ENCODE data around the gene AADAC. TPM values are rescaled to one million over a fixed set of nuclear protein-coding genes. Genes with fewer than 3 reads are reported as not detected.
"Not testable (repeated sequence)": the region's sequence is repeated elsewhere in the genome, so short reads cannot be mapped to it uniquely, and the experiment has no call there.

Gene AADAC
- total and polyA plus RNA-seq, 4 donors, result 0.77 to 11.5 TPM; not detected in 2

DNA sequence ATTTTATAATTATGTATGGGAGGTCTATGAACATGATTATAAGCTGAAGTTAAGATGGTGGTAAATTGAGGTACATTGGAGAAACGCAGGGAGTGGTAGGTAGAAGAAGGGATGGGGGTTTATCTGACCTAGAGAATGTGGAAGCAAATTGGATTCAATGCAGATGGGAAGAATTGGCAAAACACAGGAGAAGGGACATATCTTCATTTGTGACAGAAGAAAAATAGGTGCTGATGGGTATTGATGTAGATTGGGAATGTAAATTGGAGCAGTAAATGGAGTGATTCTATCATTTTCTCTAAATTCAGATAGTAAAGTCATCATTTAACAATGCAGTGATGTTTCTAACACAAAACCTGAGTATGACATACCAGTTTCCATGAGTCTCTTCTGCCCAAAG is 39.7 kb upstream of the AADAC start:
- H3K4me1 ChIP-seq (ENCODE audit: control insufficient read depth in 1 of 2, insufficient read depth in 2 of 2, low read length in 2 of 2), result no peaks in the 10 kb centered on the region
- H3K36me3 ChIP-seq (ENCODE audit: control insufficient read depth in 1 of 2, insufficient read depth in 2 of 2, low read length in 1 of 2), result no peaks in the 10 kb centered on the region
- no peak overlapping the region for H3K27ac ChIP-seq (ENCODE audit: low read depth in 1 of 2, low read length in 2 of 2)
- H3K4me3 ChIP-seq (ENCODE audit: low read length in 2 of 2), result no peak overlapping the region
- no peaks in the 10 kb centered on the region for H3K9me3 ChIP-seq (ENCODE audit: control insufficient read depth, low read length)
- no peak for DNase-seq
- 94 to 97% methylated on average over 1 of the region's 1 CpG for WGBS, 2 donors
- no peak for ATAC-seq (ENCODE audit: low FRiP score)
- no peaks in the 10 kb centered on the region for H3K27me3 ChIP-seq (ENCODE audit: control insufficient read depth in 1 of 2, insufficient read depth in 2 of 2, low read length in 1 of 2)
- intact Hi-C loops (cut with DNase I), result no loop called here

DNA sequence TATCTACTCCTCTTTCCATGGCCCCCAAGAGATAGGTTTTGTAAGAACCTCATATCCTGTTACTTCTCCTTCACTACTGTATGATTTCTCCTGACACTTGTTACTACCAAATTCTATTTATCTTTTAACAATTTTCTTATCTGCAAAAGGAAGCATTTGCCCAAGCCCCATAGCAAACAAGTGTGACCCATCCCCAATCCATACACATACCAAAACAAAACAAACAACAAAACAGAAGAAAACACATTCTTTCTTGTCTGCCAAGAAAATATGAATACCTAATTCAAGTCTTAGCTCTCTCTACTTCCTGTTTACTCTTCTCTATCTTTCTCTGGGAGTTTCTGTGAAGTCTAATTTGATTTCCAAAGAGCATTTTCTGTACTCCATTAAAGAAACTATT is 39.0 kb upstream of the AADAC start:
- ATAC-seq (ENCODE audit: low FRiP score), result no peak
- Histone ChIP-seq H3K36me3 (ENCODE audit: control insufficient read depth in 1 of 2, insufficient read depth in 2 of 2, low read length in 1 of 2) (no peaks in the 10 kb centered on the region), H3K27ac (ENCODE audit: low read depth in 1 of 2, low read length in 2 of 2) (no peak overlapping the region), H3K27me3 (ENCODE audit: control insufficient read depth in 1 of 2, insufficient read depth in 2 of 2, low read length in 1 of 2) (no peaks in the 10 kb centered on the region), H3K4me3 (ENCODE audit: low read length in 2 of 2) (no peak overlapping the region), H3K4me1 (ENCODE audit: control insufficient read depth in 1 of 2, insufficient read depth in 2 of 2, low read length in 2 of 2) (no peaks in the 10 kb centered on the region), H3K9me3 (ENCODE audit: control insufficient read depth, low read length) (no peaks in the 10 kb centered on the region)
- no peak for DNase-seq
- intact Hi-C loops (cut with DNase I), result no loop called here

DNA sequence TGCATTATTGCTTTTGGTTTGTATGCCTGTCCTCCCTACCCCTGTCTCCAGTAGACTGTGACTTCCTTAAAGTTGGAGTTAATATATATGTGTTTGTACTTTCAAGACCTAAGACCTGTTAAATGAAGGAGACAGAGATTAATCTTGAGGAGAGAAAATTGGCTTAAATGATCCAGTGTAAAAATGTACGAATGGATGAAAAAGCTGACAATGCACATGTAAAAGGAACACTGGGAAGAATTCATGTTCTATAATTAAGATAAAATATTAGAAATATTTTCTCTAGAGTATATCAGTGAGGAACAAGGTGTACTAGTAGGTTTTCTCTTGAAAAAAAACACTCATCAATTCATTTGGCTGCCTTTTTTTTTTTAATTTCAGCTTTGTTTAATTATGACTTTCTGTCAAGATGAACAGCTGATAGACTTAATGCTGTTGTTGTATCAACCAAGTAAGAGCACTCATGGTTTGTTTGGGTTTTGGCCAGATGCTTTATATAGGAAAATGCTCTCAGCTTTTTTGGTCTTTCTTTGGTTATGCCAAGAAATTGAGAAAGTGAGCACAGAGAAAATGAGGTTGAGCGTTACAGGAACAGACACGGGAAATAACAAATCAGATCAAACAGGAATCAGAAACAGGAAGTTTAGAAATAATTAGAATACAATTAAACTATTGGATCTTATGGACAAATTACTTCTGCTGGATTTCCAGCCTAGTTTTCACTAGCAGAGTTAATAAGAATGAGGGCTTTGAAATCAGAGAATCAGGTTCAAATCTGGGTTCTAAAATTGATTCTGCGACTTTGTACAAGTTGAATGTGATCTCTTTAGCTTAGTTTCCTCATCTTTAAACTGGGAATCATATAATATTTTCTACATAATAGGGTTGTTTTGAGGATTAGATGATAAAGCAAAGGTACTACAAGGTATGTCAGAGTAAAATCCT is 38.3 kb upstream of the AADAC start:
- ATAC-seq (ENCODE audit: low FRiP score), result no peak
- no peak for DNase-seq
- Histone ChIP-seq H3K4me3 (ENCODE audit: low read length in 2 of 2) (no peak overlapping the region), H3K4me1 (ENCODE audit: control insufficient read depth in 1 of 2, insufficient read depth in 2 of 2, low read length in 2 of 2) (no peaks in the 10 kb centered on the region), H3K9me3 (ENCODE audit: control insufficient read depth, low read length) (no peaks in the 10 kb centered on the region), H3K36me3 (ENCODE audit: control insufficient read depth in 1 of 2, insufficient read depth in 2 of 2, low read length in 1 of 2) (no peaks in the 10 kb centered on the region), H3K27ac (ENCODE audit: low read depth in 1 of 2, low read length in 2 of 2) (no peak overlapping the region), H3K27me3 (ENCODE audit: control insufficient read depth in 1 of 2, insufficient read depth in 2 of 2, low read length in 1 of 2) (no peaks in the 10 kb centered on the region)
- intact Hi-C loops (cut with DNase I), result no loop called here
- 74 to 84% methylated on average over 4 of the region's 4 CpGs for WGBS, 2 donors

DNA sequence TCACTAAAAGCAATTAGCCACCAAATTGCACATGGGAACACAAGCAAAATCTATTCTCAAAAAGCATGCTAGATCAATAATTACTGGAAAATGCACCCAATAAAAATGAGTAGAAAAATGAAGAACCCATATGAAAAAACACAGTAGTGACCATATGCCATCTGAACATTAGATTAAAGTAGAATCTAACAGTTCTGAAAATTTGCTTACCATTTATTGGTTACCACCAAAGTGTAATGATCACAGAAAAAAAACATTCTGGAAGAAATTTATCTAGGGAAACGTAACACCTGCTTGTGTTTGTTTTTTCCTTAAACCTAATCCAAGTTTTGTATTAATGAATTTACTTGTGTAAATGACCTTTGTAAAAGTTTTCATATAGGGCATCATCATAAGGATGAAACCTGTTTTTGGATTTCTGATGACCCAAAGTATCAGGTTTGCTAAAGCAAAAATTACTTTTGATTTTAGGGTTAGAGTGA is 37.6 kb upstream of the AADAC start:
- no peaks in the 10 kb centered on the region for H3K4me1 ChIP-seq (ENCODE audit: control insufficient read depth in 1 of 2, insufficient read depth in 2 of 2, low read length in 2 of 2)
- H3K36me3 ChIP-seq (ENCODE audit: control insufficient read depth in 1 of 2, insufficient read depth in 2 of 2, low read length in 1 of 2), result no peaks in the 10 kb centered on the region
- no peaks in the 10 kb centered on the region for H3K27me3 ChIP-seq (ENCODE audit: control insufficient read depth in 1 of 2, insufficient read depth in 2 of 2, low read length in 1 of 2)
- no peak overlapping the region for H3K27ac ChIP-seq (ENCODE audit: low read depth in 1 of 2, low read length in 2 of 2)
- DNase-seq (no peak), ATAC-seq (ENCODE audit: low FRiP score) (no peak)
- WGBS, 2 donors, result 87 to 89% methylated on average over 1 of the region's 1 CpG
- intact Hi-C loops (cut with DNase I), result no loop called here
- H3K9me3 ChIP-seq (ENCODE audit: control insufficient read depth, low read length), result no peaks in the 10 kb centered on the region
- no peak overlapping the region for H3K4me3 ChIP-seq (ENCODE audit: low read length in 2 of 2)

DNA sequence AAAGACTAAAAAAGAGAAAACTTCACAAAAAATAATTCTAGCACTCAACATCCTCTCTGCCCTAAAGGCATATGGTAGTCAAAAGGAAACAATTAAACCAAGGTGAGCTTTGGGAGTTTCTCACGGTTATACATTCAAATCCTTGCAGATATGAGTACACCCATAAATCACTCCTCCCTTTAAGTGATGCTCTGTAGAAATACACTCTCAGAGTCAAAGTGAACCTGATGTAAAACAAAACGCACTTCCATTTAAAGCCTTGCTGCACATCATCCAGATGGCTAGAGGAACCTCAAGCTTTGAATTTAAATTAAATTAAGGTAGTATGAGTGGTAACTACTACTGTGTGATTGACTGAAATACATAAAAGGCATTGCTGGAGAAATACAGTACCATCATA is 36.0 kb upstream of the AADAC start:
- no peaks in the 10 kb centered on the region for H3K27me3 ChIP-seq (ENCODE audit: control insufficient read depth in 1 of 2, insufficient read depth in 2 of 2, low read length in 1 of 2)
- ATAC-seq (ENCODE audit: low FRiP score) (no peak), DNase-seq (no peak)
- WGBS, 2 donors, result 89% methylated on average over 2 of the region's 2 CpGs
- H3K4me3 ChIP-seq (ENCODE audit: low read length in 2 of 2), result no peak overlapping the region
- no peaks in the 10 kb centered on the region for H3K4me1 ChIP-seq (ENCODE audit: control insufficient read depth in 1 of 2, insufficient read depth in 2 of 2, low read length in 2 of 2)
- no peaks in the 10 kb centered on the region for H3K36me3 ChIP-seq (ENCODE audit: control insufficient read depth in 1 of 2, insufficient read depth in 2 of 2, low read length in 1 of 2)
- no peaks in the 10 kb centered on the region for H3K9me3 ChIP-seq (ENCODE audit: control insufficient read depth, low read length)
- intact Hi-C loops (cut with DNase I), result no loop called here
- H3K27ac ChIP-seq (ENCODE audit: low read depth in 1 of 2, low read length in 2 of 2), result no peak overlapping the region

DNA sequence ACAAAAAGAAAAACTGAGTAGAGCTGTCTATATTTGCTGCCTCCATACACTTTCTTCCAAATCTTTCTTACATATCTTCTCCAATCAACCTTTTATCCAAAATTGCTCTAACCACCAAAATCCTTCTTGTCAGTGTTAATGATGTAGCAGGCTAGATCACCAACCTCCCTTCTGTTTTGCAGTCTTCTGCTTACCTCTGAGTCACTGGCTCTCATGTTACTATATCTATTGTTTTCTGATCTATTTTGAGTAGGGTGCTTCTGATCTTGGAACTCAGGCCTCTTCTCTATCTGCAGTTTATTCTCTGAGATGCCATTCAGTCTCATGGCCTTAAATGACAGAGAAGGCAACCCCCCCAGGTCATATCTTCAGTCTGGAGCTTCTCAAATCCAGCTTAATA is 26.3 kb upstream of the AADAC start:
- no peaks in the 10 kb centered on the region for H3K4me1 ChIP-seq (ENCODE audit: control insufficient read depth in 1 of 2, insufficient read depth in 2 of 2, low read length in 2 of 2)
- no peak for DNase-seq
- no peaks in the 10 kb centered on the region for H3K36me3 ChIP-seq (ENCODE audit: control insufficient read depth in 1 of 2, insufficient read depth in 2 of 2, low read length in 1 of 2)
- no peaks in the 10 kb centered on the region for H3K27me3 ChIP-seq (ENCODE audit: control insufficient read depth in 1 of 2, insufficient read depth in 2 of 2, low read length in 1 of 2)
- no peaks in the 10 kb centered on the region for H3K9me3 ChIP-seq (ENCODE audit: control insufficient read depth, low read length)
- ATAC-seq (ENCODE audit: low FRiP score), result no peak
- no peak overlapping the region for H3K27ac ChIP-seq (ENCODE audit: low read depth in 1 of 2, low read length in 2 of 2)
- H3K4me3 ChIP-seq (ENCODE audit: low read length in 2 of 2), result no peak overlapping the region
- intact Hi-C loops (cut with DNase I), result no loop called here

DNA sequence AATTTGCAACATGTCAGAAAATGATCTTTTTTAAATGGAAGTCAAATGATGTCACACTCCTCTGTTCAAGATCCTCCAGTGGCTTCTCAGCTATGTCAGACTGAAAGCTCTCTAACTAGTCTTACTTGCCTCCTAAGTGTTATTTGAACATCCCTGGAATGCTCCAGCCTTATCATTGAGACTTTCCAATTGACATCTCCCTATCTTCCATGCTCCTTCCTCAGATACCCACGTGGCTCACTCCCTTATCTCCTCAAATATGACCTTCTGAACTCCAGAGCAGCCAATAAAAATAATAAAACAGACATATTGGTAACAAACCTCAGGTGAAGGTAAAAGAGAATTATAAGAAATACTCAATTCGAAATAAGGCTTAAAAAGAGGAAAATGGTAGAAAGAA is 25.5 kb upstream of the AADAC start:
- H3K4me3 ChIP-seq (ENCODE audit: low read length in 2 of 2), result no peak overlapping the region
- no peaks in the 10 kb centered on the region for H3K36me3 ChIP-seq (ENCODE audit: control insufficient read depth in 1 of 2, insufficient read depth in 2 of 2, low read length in 1 of 2)
- H3K27me3 ChIP-seq (ENCODE audit: control insufficient read depth in 1 of 2, insufficient read depth in 2 of 2, low read length in 1 of 2), result no peaks in the 10 kb centered on the region
- intact Hi-C loops (cut with DNase I), result no loop called here
- WGBS, 2 donors, result 78 to 82% methylated on average over 2 of the region's 2 CpGs
- no peak for ATAC-seq (ENCODE audit: low FRiP score)
- no peaks in the 10 kb centered on the region for H3K9me3 ChIP-seq (ENCODE audit: control insufficient read depth, low read length)
- H3K4me1 ChIP-seq (ENCODE audit: control insufficient read depth in 1 of 2, insufficient read depth in 2 of 2, low read length in 2 of 2), result no peaks in the 10 kb centered on the region
- no peak for DNase-seq
- no peak overlapping the region for H3K27ac ChIP-seq (ENCODE audit: low read depth in 1 of 2, low read length in 2 of 2)

DNA sequence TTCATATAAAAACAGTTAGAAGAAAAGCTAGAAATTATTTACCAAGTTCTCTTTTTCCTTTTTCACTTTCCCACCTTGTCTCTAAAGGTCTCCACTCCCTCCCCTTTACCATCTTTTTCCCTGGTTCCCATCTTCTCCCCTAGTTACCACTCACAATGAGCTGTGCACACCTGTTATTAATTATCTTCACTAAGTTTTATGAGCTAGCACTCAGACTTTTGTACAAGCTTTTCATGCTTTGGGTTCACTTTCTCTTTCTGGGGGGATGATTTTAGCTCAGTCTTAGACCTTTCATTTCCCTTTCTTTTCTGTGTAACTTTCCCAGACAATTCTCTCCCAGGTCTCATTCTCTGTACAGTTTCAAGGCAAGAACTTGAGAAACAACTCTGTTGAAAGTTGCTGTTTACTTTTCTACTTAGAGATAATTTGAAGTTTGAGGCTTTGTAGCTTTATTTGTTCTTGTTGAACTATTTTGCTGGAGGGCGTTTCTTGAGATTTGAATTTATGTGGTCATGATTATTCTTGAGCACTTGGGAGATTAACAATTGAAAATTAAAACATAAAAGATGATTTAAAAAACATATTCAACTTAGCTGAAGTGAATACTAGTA is 24.0 kb upstream of the AADAC start:
- Histone ChIP-seq H3K27ac (ENCODE audit: low read depth in 1 of 2, low read length in 2 of 2) (no peak overlapping the region), H3K9me3 (ENCODE audit: control insufficient read depth, low read length) (no peaks in the 10 kb centered on the region), H3K4me1 (ENCODE audit: control insufficient read depth in 1 of 2, insufficient read depth in 2 of 2, low read length in 2 of 2) (no peaks in the 10 kb centered on the region), H3K4me3 (ENCODE audit: low read length in 2 of 2) (no peak overlapping the region), H3K36me3 (ENCODE audit: control insufficient read depth in 1 of 2, insufficient read depth in 2 of 2, low read length in 1 of 2) (no peaks in the 10 kb centered on the region), H3K27me3 (ENCODE audit: control insufficient read depth in 1 of 2, insufficient read depth in 2 of 2, low read length in 1 of 2) (no peaks in the 10 kb centered on the region)
- 64 to 67% methylated on average over 1 of the region's 1 CpG for WGBS, 2 donors
- intact Hi-C loops (cut with DNase I), result no loop called here
- no peak for ATAC-seq (ENCODE audit: low FRiP score)
- no peak for DNase-seq

DNA sequence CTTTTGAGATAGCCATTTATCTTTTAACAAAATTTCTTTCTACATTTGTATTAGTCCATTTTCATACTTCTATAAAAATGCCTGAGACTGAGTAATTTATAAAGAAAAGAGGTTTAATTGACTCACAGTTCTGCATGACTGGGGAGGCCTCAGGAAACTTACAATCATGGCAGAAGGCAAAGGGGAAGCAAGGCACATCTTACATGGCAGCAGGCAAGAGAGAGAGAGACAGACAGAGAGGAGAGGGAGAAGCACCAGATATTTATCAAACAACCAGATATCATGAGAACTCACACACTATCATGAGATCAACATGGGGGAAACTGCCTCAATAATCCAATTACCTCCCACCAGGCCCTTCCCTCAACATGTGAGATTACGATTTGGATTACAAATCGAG is 23.2 kb upstream of the AADAC start:
- H3K9me3 ChIP-seq (ENCODE audit: control insufficient read depth, low read length); H3K4me3 ChIP-seq (ENCODE audit: low read length in 2 of 2); H3K36me3 ChIP-seq (ENCODE audit: control insufficient read depth in 1 of 2, insufficient read depth in 2 of 2, low read length in 1 of 2); DNase-seq; H3K27ac ChIP-seq (ENCODE audit: low read depth in 1 of 2, low read length in 2 of 2); H3K4me1 ChIP-seq (ENCODE audit: control insufficient read depth in 1 of 2, insufficient read depth in 2 of 2, low read length in 2 of 2); ATAC-seq (ENCODE audit: low FRiP score); intact Hi-C loops (cut with DNase I); H3K27me3 ChIP-seq (ENCODE audit: control insufficient read depth in 1 of 2, insufficient read depth in 2 of 2, low read length in 1 of 2): not testable (repeated sequence)
- 93 to 97% methylated on average over 2 of the region's 2 CpGs for WGBS, 2 donors

All from aorta (tissue), 5 donors.